Measurements from ENCODE around the gene KCNK10.

The KCNK10 gene

GRCh38 chr14:88324930-88325329 is 1.9 kb upstream of the KCNK10 start:
- H3K79me2 ChIP-seq (ENCODE audit: insufficient read depth, low read depth), result no peaks in the 10 kb centered on the region
- H3K36me3 ChIP-seq (ENCODE audit: insufficient read depth), result no peaks in the 10 kb centered on the region
- no peak overlapping the region for H3K4me2 ChIP-seq
- no peak overlapping the region for H2AFZ ChIP-seq (ENCODE audit: low read depth)
- H3K27me3 ChIP-seq (ENCODE audit: insufficient read depth, low read depth), result no peaks in the 10 kb centered on the region
- TF ChIP-seq CTCF (conservative IDR thresholded peaks at IDR 0.05; ENCODE audit: low read depth, low read length), result no peak
- H3K4me1 ChIP-seq (ENCODE audit: low read depth, poor library complexity, severe bottlenecking), result no peaks in the 10 kb centered on the region
- no peak overlapping the region for H3K4me3 ChIP-seq (IDR thresholded peaks at IDR 0.05; ENCODE audit: insufficient read depth, low read depth, low read length)
- no peak overlapping the region for H3K9ac ChIP-seq
- no peak overlapping the region for H3K27ac ChIP-seq
- no peaks in the 10 kb centered on the region for H4K20me1 ChIP-seq (ENCODE audit: insufficient read depth)

- H3K36me3 ChIP-seq (ENCODE audit: insufficient read depth), result no peaks in the 10 kb centered on the region
- H3K27me3 ChIP-seq (ENCODE audit: insufficient read depth, low read depth), result no peaks in the 10 kb centered on the region
- H3K27ac ChIP-seq, result no peak overlapping the region
- H3K79me2 ChIP-seq (ENCODE audit: insufficient read depth, low read depth), result no peaks in the 10 kb centered on the region
- no peak for TF ChIP-seq CTCF (conservative IDR thresholded peaks at IDR 0.05; ENCODE audit: low read depth, low read length)
- no peak overlapping the region for H3K4me3 ChIP-seq (IDR thresholded peaks at IDR 0.05; ENCODE audit: insufficient read depth, low read depth, low read length)
- no peak overlapping the region for H2AFZ ChIP-seq (ENCODE audit: low read depth)
- no peak overlapping the region for H3K4me2 ChIP-seq
- H4K20me1 ChIP-seq (ENCODE audit: insufficient read depth), result no peaks in the 10 kb centered on the region
- H3K9ac ChIP-seq, result no peak overlapping the region
- H3K4me1 ChIP-seq (ENCODE audit: low read depth, poor library complexity, severe bottlenecking), result no peaks in the 10 kb centered on the region
Measured at GRCh38 chr14:88324491-88324890, 1.4 kb upstream of the KCNK10 start.

GRCh38 chr14:88323523-88324199 is 592 bp upstream of the KCNK10 start:
- TF ChIP-seq CTCF (conservative IDR thresholded peaks at IDR 0.05; ENCODE audit: low read depth, low read length), result no peak
- no peak overlapping the region for H3K27ac ChIP-seq
- H3K4me2 ChIP-seq, result no peak overlapping the region
- no peaks in the 10 kb centered on the region for H3K27me3 ChIP-seq (ENCODE audit: insufficient read depth, low read depth)
- H3K4me3 ChIP-seq (IDR thresholded peaks at IDR 0.05; ENCODE audit: insufficient read depth, low read depth, low read length), result no peak overlapping the region
- no peaks in the 10 kb centered on the region for H4K20me1 ChIP-seq (ENCODE audit: insufficient read depth)
- no peaks in the 10 kb centered on the region for H3K36me3 ChIP-seq (ENCODE audit: insufficient read depth)
- no peaks in the 10 kb centered on the region for H3K4me1 ChIP-seq (ENCODE audit: low read depth, poor library complexity, severe bottlenecking)
- no peak overlapping the region for H2AFZ ChIP-seq (ENCODE audit: low read depth)
- no peaks in the 10 kb centered on the region for H3K79me2 ChIP-seq (ENCODE audit: insufficient read depth, low read depth)
- H3K9ac ChIP-seq, result no peak overlapping the region

- no peaks in the 10 kb centered on the region for H3K79me2 ChIP-seq (ENCODE audit: insufficient read depth, low read depth)
- H3K4me1 ChIP-seq (ENCODE audit: low read depth, poor library complexity, severe bottlenecking), result no peaks in the 10 kb centered on the region
- H3K27me3 ChIP-seq (ENCODE audit: insufficient read depth, low read depth), result no peaks in the 10 kb centered on the region
- no peaks in the 10 kb centered on the region for H3K36me3 ChIP-seq (ENCODE audit: insufficient read depth)
- H4K20me1 ChIP-seq (ENCODE audit: insufficient read depth), result no peaks in the 10 kb centered on the region
- H3K4me3 ChIP-seq (IDR thresholded peaks at IDR 0.05; ENCODE audit: insufficient read depth, low read depth, low read length), result no peak overlapping the region
- H2AFZ ChIP-seq (ENCODE audit: low read depth), result no peak overlapping the region
- no peak overlapping the region for H3K4me2 ChIP-seq
- TF ChIP-seq CTCF (conservative IDR thresholded peaks at IDR 0.05; ENCODE audit: low read depth, low read length), result no peak
- H3K9ac ChIP-seq, result no peak overlapping the region
- H3K27ac ChIP-seq, result no peak overlapping the region
Measured at GRCh38 chr14:88322504-88323085, 474 bp downstream of the KCNK10 start.
